NCI-H187 treated with DMSO at 0.1 percent for 48 hours (cell line): Measurements from ENCODE around the gene CCDC187.

ENCODE experiments used
- DNase-seq: peaks from one replicate; lab custom pipeline; 2025; lab: John Stamatoyannopoulos, UW

Gene CCDC187

DNA sequence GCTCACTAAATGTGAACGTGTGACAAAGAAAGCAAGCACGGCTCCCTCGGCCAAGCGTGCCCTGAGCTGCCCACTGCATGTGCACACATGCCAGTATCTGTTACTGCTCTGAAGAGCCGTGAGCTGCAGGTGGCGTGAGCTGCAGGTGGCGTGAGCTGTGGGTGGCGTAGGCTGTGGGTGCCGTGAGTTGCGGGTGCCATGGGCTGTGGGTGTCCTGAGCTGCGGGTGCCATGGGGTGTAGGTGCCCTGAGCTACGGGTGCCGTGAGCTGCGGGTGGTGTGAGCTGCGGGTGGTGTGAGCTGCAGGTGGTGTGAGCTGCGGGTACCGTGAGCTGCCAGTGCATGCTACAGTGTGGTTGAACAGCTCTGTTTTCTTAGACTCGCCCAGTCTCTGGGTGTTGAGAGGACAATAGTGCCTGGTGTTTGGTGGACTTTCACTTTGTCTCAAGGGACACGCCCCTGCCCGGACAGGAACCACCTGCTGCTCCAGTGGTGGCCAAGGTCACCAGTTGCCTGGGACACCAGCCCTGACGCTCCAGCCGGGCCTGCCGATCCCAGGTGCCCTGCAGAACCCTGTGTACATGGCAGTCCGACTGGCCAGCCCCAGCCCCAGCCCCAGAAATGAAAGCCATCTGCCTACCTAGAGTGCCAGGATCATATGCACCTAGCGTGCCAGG lies 6.7 kb downstream of the CCDC187 start:
- no peak for DNase-seq

- no peak for DNase-seq
Observed at GRCh38 chr9:136296434-136297015, 7.4 kb downstream of the CCDC187 start.

DNA sequence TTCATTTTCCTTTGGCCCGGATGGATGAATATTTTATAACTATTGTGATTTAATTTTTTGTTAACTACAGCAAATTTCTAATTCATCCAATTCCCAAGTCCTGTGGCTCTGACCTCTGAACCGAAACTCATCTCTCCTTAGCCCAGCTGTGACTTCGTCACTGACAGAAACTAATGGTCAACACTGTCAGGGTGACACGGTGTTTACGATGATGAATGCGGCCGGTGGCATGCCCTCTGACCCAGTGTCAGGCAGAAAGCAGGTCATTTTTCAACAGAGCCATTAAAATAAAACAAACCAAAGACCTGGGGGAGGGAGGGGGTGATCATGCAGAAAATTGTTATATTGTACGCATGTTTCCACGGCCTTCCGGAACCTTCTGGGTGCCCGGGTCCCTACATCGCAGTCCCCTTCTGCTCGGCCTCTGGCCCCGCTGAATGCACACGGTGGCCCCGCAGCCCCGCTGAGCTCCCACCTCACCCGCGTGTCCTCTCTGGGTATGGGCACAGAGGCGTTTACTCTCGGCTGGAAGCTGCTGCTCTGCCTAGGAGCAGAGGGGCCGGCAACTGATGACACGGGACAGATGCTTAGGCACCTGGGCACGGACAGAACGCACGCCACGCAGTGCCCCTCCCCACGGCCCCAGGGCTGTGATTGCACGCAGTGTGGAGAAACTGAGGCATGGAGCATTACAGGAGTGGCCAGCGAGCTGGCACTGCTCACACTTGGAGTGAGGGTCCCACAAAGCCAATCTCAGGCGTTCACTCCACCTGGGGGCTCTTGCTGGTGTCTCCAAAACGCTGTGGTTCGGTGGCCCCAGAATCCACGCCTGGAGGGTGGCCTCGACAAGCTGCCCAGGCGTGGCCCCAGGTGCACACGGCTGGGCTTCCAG lies 8.1 kb downstream of the CCDC187 start:
- no peak for DNase-seq

GRCh38 chr9:136295055-136295454 lies 8.8 kb downstream of the CCDC187 start:
- DNase-seq = no peak

DNA sequence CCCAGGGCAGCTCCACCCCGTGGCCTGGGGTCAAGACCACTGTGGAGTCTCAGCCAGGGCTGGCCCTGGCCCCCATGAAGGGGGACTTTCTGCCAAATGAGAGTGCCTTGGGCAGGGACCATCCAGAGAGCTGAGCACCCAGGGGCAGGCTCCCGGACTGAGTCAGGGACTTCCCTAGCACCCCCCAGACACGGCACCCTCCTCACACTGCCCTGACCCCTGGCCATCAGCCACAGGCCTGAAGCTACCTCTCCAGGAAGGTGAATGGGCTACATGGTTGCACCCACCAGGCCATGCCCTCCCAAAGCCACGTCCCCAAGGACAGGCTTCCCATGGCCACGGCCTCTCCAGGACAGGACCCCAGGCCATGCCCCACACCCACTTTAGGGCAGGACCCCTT lies 9.5 kb downstream of the CCDC187 start:
- no peak for DNase-seq

DNA sequence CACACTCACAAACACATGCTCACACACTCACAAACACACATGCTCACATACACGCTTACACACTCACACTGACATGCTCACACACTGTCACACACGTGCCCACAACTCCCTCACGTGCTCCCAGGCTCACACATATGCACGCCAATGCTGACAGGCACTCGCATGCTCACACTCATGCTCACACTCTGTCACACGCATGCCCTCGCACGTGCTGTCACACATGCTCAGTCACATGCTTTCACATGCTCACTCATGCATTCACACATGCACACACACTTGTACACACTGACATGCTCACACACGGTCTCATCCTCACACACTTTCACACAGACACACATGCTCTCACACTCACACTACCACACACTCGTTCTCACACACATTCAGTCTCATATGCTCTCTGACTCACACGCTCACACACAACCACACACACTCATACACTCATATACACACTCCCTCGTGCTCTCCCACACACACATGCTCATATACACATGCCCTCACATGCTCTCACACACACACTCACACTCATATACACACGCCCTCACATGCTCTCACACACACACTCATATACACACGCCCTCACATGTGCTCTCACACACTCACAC lies 10.3 kb downstream of the CCDC187 start:
- no peak for DNase-seq

DNA sequence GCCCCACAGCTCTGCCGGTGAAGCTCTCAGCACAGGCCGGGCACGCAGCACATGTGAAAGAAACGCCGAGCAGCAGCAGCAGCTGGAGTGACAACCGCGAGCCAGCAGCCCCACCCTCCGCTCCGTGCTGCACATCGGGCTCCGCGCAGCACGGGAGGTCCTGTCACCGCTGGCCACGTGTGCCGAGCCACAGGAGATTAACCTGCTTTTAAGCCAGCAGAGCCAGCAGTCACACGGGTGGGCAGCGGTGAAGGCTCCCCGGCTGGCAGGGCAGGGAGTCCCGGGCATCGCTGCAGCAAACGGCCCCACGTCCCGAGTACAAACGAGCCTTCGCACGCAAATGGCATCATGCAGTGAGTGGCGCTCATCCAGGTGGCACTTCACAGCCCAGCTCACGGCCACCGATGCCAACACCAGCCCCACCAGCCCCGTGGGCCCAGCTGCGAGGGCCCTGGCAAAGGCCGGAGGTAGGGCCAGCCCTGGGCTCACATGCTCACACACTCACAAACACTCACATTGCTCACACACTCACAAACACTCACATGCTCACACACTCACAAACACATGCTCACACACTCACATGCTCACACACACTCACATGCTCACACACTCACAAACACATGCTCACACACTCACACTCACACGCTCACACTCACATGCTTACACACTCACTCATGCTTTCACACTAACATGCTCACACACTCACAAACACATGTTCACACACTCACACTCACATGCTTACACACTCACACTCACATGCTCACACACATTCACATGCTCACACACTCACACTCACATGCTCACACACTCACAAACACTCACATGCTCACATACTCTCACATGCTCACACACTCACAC lies 11.1 kb downstream of the CCDC187 start:
- no peak for DNase-seq

DNA sequence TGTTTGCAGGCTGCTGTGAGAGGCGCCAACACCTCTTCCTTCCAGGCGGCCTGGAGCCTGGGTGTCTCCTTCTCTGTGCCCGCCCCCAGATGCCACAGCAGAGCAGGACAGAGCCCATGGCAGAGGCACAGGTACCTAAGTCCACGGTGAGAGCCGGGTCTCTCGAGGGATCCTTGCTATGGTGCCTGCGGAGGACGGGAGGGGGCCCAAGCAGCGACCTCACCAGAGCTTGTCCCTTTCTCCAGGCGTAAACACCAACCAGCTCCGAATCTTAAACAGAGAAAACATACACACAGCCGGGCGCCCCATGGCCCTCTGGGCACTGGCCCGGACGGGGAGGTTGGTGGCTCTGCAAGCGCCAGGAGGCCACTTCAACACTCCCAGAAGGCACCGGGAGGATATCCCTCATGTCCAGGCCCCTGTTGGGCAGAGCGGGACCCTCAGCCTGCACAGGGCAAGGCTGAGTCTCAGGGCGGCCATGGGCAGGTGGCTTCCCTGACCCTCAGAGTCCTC lies 11.8 kb downstream of the CCDC187 start:
- no peak for DNase-seq

DNA sequence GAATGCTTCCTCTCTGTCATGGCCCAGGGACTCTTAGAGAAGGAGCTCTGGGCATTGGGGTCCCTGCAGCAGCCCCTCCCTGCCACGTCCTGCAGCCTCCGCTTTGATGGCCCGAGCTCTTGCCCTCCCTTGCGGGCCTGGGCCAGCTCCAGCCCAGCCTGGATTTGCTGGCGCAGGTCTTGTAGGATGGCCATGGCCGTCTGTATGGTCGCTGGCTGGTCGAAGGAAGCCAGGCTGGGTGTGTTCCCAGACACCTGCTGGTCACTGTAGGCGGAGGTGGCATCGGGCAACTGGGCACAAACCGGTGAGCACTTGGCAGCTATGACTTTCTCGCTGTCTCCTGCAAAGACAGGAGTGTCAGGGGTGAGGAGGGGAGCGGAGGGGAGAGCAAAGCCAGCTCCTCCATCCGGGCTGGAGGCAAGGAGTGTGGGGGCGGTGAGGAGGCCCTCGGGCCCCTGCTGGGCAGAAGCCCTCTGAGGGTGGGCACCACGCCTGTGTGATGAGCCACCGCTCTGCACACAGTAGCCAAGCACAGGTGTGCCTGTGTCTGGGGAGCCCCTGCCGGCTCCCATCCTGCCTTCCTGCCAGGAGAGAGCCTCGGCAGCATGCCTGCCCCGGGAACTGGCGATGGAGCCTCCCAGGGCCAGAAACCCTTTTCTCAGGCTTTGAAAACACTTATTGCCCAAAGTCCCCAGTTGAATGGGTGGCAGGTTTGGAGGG lies 12.4 kb downstream of the CCDC187 start:
- DNase-seq = no peak

DNA sequence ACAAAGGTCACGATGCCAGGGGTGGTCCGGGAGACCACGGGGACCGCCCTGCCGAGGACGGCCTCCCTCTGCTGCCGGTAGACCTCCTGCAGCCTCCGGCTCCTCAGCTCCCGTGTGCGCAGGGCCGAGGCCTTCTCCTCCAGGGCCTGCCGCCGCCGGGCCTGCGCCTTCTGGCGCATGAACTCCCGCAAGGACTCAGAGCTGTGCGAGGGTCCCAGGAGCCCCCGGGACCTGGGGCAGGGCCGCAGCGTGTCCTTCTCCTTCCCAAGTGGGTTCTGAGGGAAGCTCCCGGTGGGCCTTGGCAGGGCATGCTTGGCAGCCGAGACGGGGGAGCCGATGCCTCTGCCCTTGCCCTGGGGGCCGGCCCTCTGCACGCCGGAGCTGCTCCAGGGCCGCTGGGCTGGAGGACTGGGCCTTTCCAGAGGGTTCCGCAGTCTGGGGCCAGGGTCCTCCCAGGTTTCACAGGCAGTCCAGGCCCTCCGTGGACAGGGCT lies 13.3 kb downstream of the CCDC187 start:
- no peak for DNase-seq

- no peak for DNase-seq
Observed at GRCh38 chr9:136289651-136290507, 14.0 kb downstream of the CCDC187 start.

GRCh38 chr9:136287960-136288753 lies 15.7 kb downstream of the CCDC187 start:
- no peak for DNase-seq

DNA sequence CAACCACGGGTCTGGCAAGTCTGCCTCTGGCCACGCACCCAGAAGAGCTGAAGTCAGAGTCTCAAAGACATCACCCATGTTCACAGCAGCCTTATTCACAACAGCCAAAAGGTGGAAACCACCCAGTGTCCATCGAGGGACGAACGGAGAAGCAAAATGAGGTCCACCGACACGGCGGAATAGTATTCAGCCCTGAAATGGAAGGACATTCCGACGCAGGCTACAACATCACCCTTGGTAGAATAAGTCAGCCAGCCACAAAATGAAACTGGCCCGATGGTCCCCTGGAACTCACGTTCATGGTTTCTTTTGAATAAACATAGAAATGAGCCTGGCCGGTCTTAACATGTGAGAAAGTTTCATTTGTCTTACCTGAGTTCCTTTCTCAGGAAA lies 16.9 kb downstream of the CCDC187 start:
- no peak for DNase-seq

DNA sequence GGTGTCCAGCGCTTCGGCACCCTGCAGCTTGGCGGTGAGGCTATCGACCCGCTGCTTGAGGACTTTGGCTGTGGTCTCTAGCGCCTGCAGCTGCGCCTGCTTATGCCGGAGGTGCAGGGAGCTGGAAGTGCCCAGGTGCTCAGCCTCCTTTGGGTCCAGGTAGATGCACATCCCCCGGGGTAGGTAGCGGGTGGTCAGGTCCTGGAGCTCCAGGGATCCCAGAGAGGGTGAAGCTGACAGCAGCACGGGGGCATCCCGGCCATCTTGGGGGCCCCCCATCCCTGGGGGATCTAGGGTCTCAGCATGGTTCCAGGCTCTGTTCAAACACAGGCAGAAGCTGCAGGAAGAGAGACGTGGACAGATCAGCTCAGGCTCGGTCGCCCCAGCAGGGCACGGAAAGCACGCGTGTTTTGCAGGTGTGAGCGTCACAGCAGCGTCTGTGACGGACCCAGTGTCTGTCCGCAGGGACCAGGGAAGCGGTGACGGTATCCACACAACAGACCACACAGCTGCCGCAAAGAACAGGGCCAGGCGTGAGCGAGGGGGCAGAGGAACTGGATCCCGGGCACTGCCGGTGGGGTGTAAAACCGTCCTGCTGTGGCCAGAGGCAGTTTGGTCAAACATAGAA lies 17.4 kb downstream of the CCDC187 start:
- DNase-seq = no peak

GRCh38 chr9:136285501-136286358 lies 18.2 kb downstream of the CCDC187 start:
- no peak for DNase-seq

DNA sequence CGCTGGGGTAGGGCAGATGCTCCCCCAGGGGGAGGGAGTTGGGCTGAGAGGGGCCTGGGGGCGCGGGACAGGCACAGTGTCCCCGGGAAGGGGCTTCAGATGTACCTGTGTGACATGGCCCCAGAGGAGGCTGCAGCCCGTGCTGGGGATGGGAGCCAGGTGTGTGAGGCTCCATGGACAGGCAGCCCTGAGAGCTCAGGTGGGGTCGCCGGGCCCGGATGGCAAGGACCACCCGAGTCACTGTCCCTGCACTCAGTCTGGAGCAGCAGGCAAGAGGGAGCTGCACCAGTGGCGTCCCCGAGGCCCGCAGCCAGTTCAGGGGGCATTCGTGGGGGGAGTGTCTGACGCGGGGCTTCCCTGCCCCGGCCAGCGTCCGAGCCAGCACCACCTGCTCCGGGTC lies 18.9 kb downstream of the CCDC187 start:
- no peak for DNase-seq

DNA sequence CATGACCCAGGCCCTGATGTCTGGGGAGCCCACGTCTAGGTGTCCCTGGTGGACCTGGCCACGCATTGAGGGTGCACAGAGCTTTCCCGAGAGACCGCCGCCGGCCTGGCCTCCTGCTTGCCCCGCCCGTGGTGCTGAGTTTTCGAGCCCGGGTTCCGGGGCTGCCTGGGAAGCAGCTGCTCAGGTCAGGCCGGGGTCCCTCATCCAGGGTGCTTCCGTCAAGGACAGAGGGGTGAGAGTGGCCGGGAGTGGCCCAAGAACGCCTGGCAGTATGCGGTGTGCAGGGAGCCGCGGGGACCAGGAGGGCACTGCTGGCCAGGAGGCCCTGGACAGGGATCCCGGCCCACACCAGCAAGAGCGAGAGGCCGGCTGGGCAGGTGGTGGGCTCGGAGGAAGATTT lies 19.6 kb downstream of the CCDC187 start:
- DNase-seq = no peak
